WTC11 (cell line): ENCODE measurements around the gene ZBTB37. TPM values are rescaled to one million over a fixed set of nuclear protein-coding genes. Genes with fewer than 3 reads are reported as not detected.
A peak's percentile ranks its signal among the peaks of the same experiment; 100 is the strongest.

Experiments used
- ATAC-seq: fragments of 200-7000 bp; cut with Tn5 transposase; 2 replicates; pipeline ENCODE4 v1.10.0; 2021; ENCODE audit warnings: mild to moderate bottlenecking, moderate library complexity
- CTCF ChIA-PET: fragments of 300-600 bp; sonication (Branson Sonifier 250); formaldehyde crosslinking; loops from one replicate; lab custom pipeline; 2021; ENCODE audit warnings: antibody characterized with exemption; lab: Charles Lee
- POLR2A ChIA-PET: fragments of 350-600 bp; sonication (Branson Sonifier 250); formaldehyde crosslinking; loops from one replicate; lab custom pipeline; 2021; ENCODE audit warnings: antibody characterized with exemption; lab: Charles Lee
- DNase-seq: peaks from one replicate; pipeline ENCODE4 v3.0.0; 2021; ENCODE audit warnings: low spot score
- H3K27ac Mint-ChIP-seq: 2 replicates; pipeline ENCODE4 v1.8.0; 2021; ENCODE audit warnings: mixed read lengths
- H3K27me3 Mint-ChIP-seq: 2 replicates; pipeline ENCODE4 v1.8.0; 2021; ENCODE audit warnings: low read depth, mild to moderate bottlenecking, moderate library complexity, mixed read lengths
- H3K36me3 Mint-ChIP-seq: 2 replicates; pipeline ENCODE4 v1.8.0; 2021; ENCODE audit warnings: mixed read lengths
- H3K4me1 Mint-ChIP-seq: 2 replicates; pipeline ENCODE4 v1.8.0; 2022; ENCODE audit warnings: mixed read lengths
- H3K4me3 Mint-ChIP-seq: 2 replicates; pipeline ENCODE4 v1.8.0; 2021; ENCODE audit warnings: mild to moderate bottlenecking, moderate library complexity, mixed read lengths
- H3K9me3 Mint-ChIP-seq: 2 replicates; pipeline ENCODE4 v1.8.0; 2021; ENCODE audit warnings: mixed read lengths
- ATF1 ChIP-seq: sonication (generic); formaldehyde crosslinking; IDR thresholded peaks from 2 replicates; pipeline ENCODE4 v1.8.1; 2023; ENCODE audit warnings: mild to moderate bottlenecking, moderate library complexity, missing genetic modification reagents
- ATF6 ChIP-seq: sonication (generic); formaldehyde crosslinking; IDR thresholded peaks from 2 replicates; pipeline ENCODE4 v1.8.1; 2023; ENCODE audit warnings: mild to moderate bottlenecking, missing genetic modification reagents
- CBFB ChIP-seq: sonication (generic); formaldehyde crosslinking; IDR thresholded peaks from 2 replicates; pipeline ENCODE4 v1.8.1; 2022; ENCODE audit warnings: mild to moderate bottlenecking, low read depth, missing genetic modification reagents
- CREM ChIP-seq: sonication (generic); formaldehyde crosslinking; IDR thresholded peaks from 2 replicates; pipeline ENCODE4 v1.8.1; 2022; ENCODE audit warnings: mild to moderate bottlenecking, missing genetic modification reagents, moderate library complexity
- ELF4 ChIP-seq: sonication (generic); formaldehyde crosslinking; IDR thresholded peaks from 2 replicates; pipeline ENCODE4 v1.8.1; 2022; ENCODE audit warnings: low read depth, mild to moderate bottlenecking, moderate library complexity, missing genetic modification reagents
- FOXJ3 ChIP-seq: sonication (generic); formaldehyde crosslinking; IDR thresholded peaks from 2 replicates; pipeline ENCODE4 v1.9.0; 2021; ENCODE audit warnings: missing genetic modification reagents, mild to moderate bottlenecking, borderline replicate concordance
- GRHL2 ChIP-seq: fragments of 250-450 bp; sonication (Bioruptor Pico); IDR thresholded peaks from 2 replicates; pipeline ENCODE4 v1.8.0; 2022; ENCODE audit warnings: mild to moderate bottlenecking, moderate library complexity; ENCODE audit not compliant: insufficient replicate concordance, severe bottlenecking
- JAZF1 ChIP-seq: fragments of 250-450 bp; sonication (Bioruptor Pico); IDR thresholded peaks from 2 replicates; pipeline ENCODE4 v1.9.0; 2021; ENCODE audit warnings: moderate library complexity, mild to moderate bottlenecking, inconsistent platforms
- PREB ChIP-seq: sonication (generic); formaldehyde crosslinking; IDR thresholded peaks from 2 replicates; pipeline ENCODE4 v1.8.1; 2022; ENCODE audit warnings: mild to moderate bottlenecking, missing genetic modification reagents, moderate library complexity, borderline replicate concordance
- RELA ChIP-seq: sonication (generic); formaldehyde crosslinking; IDR thresholded peaks from 2 replicates; pipeline ENCODE4 v1.8.1; 2022; ENCODE audit warnings: missing genetic modification reagents, mild to moderate bottlenecking, borderline replicate concordance
- TCF7 ChIP-seq: sonication (generic); formaldehyde crosslinking; IDR thresholded peaks from 2 replicates; pipeline ENCODE4 v1.8.0; 2022; ENCODE audit warnings: mild to moderate bottlenecking, low read depth, missing genetic modification reagents, moderate library complexity
- USF1 ChIP-seq: sonication (generic); formaldehyde crosslinking; IDR thresholded peaks from 2 replicates; pipeline ENCODE4 v1.8.0; 2022; ENCODE audit warnings: mild to moderate bottlenecking, missing genetic modification reagents
- ZBTB21 ChIP-seq: sonication (generic); formaldehyde crosslinking; IDR thresholded peaks from 2 replicates; pipeline ENCODE4 v1.8.1; 2023; ENCODE audit warnings: mild to moderate bottlenecking, missing genetic modification reagents, borderline replicate concordance
- ZMAT4 ChIP-seq: fragments of 250-450 bp; sonication (Bioruptor Pico); IDR thresholded peaks from 2 replicates; pipeline ENCODE4 v1.9.0; 2021; ENCODE audit warnings: mild to moderate bottlenecking
- ZNF232 ChIP-seq: sonication (generic); formaldehyde crosslinking; IDR thresholded peaks from 2 replicates; pipeline ENCODE4 v1.8.0; 2022; ENCODE audit warnings: mild to moderate bottlenecking, missing genetic modification reagents
- ZNF263 ChIP-seq: sonication (generic); formaldehyde crosslinking; IDR thresholded peaks from 2 replicates; pipeline ENCODE4 v1.8.1; 2022; ENCODE audit warnings: low read depth, mild to moderate bottlenecking, moderate library complexity, missing genetic modification reagents
- ZNF317 ChIP-seq: sonication (generic); formaldehyde crosslinking; IDR thresholded peaks from 2 replicates; pipeline ENCODE4 v1.8.1; 2023; ENCODE audit warnings: low read depth, mild to moderate bottlenecking, moderate library complexity, missing genetic modification reagents, borderline replicate concordance
- ZNF396 ChIP-seq: fragments of 250-450 bp; sonication (Bioruptor Pico); IDR thresholded peaks from 2 replicates; pipeline ENCODE4 v1.8.0; 2021; ENCODE audit warnings: mild to moderate bottlenecking, moderate library complexity, borderline replicate concordance
- ZNF423 ChIP-seq: fragments of 250-450 bp; sonication (Bioruptor Pico); IDR thresholded peaks from 2 replicates; pipeline ENCODE4 v2.1.2; 2022; ENCODE audit warnings: mild to moderate bottlenecking, moderate library complexity
- ZNF532 ChIP-seq: fragments of 250-450 bp; sonication (Bioruptor Pico); IDR thresholded peaks from 2 replicates; pipeline ENCODE4 v1.9.0; 2021; ENCODE audit warnings: mild to moderate bottlenecking, borderline replicate concordance
- ZNF671 ChIP-seq: fragments of 250-450 bp; sonication (Bioruptor Pico); IDR thresholded peaks from 2 replicates; pipeline ENCODE4 v1.8.0; 2021; ENCODE audit warnings: mild to moderate bottlenecking
- ZSCAN18 ChIP-seq: fragments of 250-450 bp; sonication (Bioruptor Pico); IDR thresholded peaks from 2 replicates; pipeline ENCODE4 v2.1.2; 2022; ENCODE audit warnings: mild to moderate bottlenecking, moderate library complexity
- total RNA-seq: library from RNA; stranded (reverse); gene quantifications from 3 replicates; pipeline ENCODE4 v1.2.3, GENCODE V29; 2021

Gene ZBTB37
- total RNA-seq, 1 experiment from 2014 or later = 14.4 TPM

- ChIA-PET CTCF (no interaction called here), POLR2A (interaction anchor here (0.6 kb wide), 1 partner anchor 9 kb away, joined by 3 read pairs; no protein-coding TSS in a partner anchor)
- H3K27ac Mint-ChIP-seq = no peak overlapping the region; the same call in 1 of the 2 replicates
- peaks cover 38% of the 10 kb centered on the region for H3K4me1 Mint-ChIP-seq
- TF ChIP-seq CREM (no peak), ATF6 (CRISPR knock-in tag) (no peak), TCF7 (no peak), RELA (CRISPR knock-in tag) (no peak), ZNF671 (CRISPR knock-in tag) (no peak), USF1 (no peak), ZNF317 (CRISPR knock-in tag) (no peak)
- peak overlapping the region; percentile 36; the same call in 1 of the 2 replicates for H3K4me3 Mint-ChIP-seq
- ATAC-seq (no peak), DNase-seq (no peak)
- H3K9me3 Mint-ChIP-seq = no peaks in the 10 kb centered on the region
- no peaks in the 10 kb centered on the region for H3K27me3 Mint-ChIP-seq
- H3K36me3 Mint-ChIP-seq = peaks cover 54% of the 10 kb centered on the region
These were observed 2.3 kb downstream of the ZBTB37 start for GRCh38 chr1:173870252-173871075.

GRCh38 chr1:173871091-173871490 lies 2.9 kb downstream of the ZBTB37 start:
- CTCF ChIA-PET = no interaction called here
- no peak overlapping the region; the same call in 1 of the 2 replicates for H3K27ac Mint-ChIP-seq
- POLR2A ChIA-PET = no interaction called here
- peaks cover 53% of the 10 kb centered on the region for H3K36me3 Mint-ChIP-seq
- no peaks in the 10 kb centered on the region for H3K27me3 Mint-ChIP-seq
- DNase-seq = no peak
- H3K4me3 Mint-ChIP-seq = no peak overlapping the region
- H3K9me3 Mint-ChIP-seq = no peaks in the 10 kb centered on the region
- H3K4me1 Mint-ChIP-seq = peaks cover 32% of the 10 kb centered on the region
- TF ChIP-seq GRHL2 (no peak), ELF4 (CRISPR knock-in tag) (no peak), ZNF532 (CRISPR knock-in tag) (no peak), ZNF232 (no peak), PREB (CRISPR knock-in tag) (no peak), CBFB (CRISPR knock-in tag) (no peak), ZBTB21 (CRISPR knock-in tag) (no peak), TCF7 (no peak), ZNF423 (CRISPR knock-in tag) (no peak), ZSCAN18 (CRISPR knock-in tag) (no peak), ATF1 (CRISPR knock-in tag) (no peak), ZNF263 (no peak), ZNF396 (CRISPR knock-in tag) (no peak), JAZF1 (CRISPR knock-in tag) (no peak), FOXJ3 (no peak), ZMAT4 (no peak), RELA (CRISPR knock-in tag) (no peak)
- ATAC-seq = no peak
